DOHH2 (cell line): ENCODE measurements around the gene GLI3.

ENCODE experiments used
- CTCF ChIP-seq: fragments of 200-600 bp; sonication (generic); IDR thresholded peaks from one replicate; pipeline ENCODE4 v1.5.1; 2014; ENCODE audit warnings: antibody characterized with exemption, mild to moderate bottlenecking, low read depth, low read length; ENCODE audit not compliant: poor library complexity, severe bottlenecking
- EZH2phosphoT487 ChIP-seq: fragments of 200-600 bp; sonication (generic); IDR thresholded peaks from 2 replicates; pipeline ENCODE4 v1.6.1; 2017; ENCODE audit warnings: borderline replicate concordance, mild to moderate bottlenecking, antibody characterized with exemption, low read length, moderate library complexity, mixed read lengths

GRCh38 chr7:41912426-41912825 is 324.6 kb downstream of the GLI3 start:
- TF ChIP-seq CTCF (no peak), EZH2phosphoT487 (no peak)
